WTC11 (cell line): ENCODE data around the gene SLC29A3.

Experiments
- CREB1 ChIP-seq: sonication (generic); formaldehyde crosslinking; IDR thresholded peaks from 2 replicates; pipeline ENCODE4 v1.8.0; 2023; ENCODE audit warnings: mild to moderate bottlenecking, missing genetic modification reagents
- CTCF ChIP-seq: fragments of 200-600 bp; IDR thresholded peaks from 2 replicates; pipeline ENCODE4 v1.8.0; 2022; ENCODE audit warnings: antibody characterized with exemption
- NFE2L1 ChIP-seq: sonication (generic); formaldehyde crosslinking; IDR thresholded peaks from 2 replicates; pipeline ENCODE4 v1.8.1; 2023; ENCODE audit warnings: missing genetic modification reagents
- PRDM15 ChIP-seq: sonication (generic); formaldehyde crosslinking; IDR thresholded peaks from 2 replicates; pipeline ENCODE4 v1.8.0; 2022; ENCODE audit warnings: missing genetic modification reagents
- RORB ChIP-seq: fragments of 250-450 bp; sonication (Bioruptor Pico); IDR thresholded peaks from 2 replicates; pipeline ENCODE4 v1.9.0; 2021; ENCODE audit warnings: mild to moderate bottlenecking
- ZNF396 ChIP-seq: fragments of 250-450 bp; sonication (Bioruptor Pico); IDR thresholded peaks from 2 replicates; pipeline ENCODE4 v1.8.0; 2021; ENCODE audit warnings: mild to moderate bottlenecking, moderate library complexity, borderline replicate concordance

GRCh38 chr10:71379118-71379766, 60.2 kb downstream of the SLC29A3 start:
- TF ChIP-seq PRDM15 (CRISPR knock-in tag) (no peak), CTCF (no peak), ZNF396 (CRISPR knock-in tag) (no peak), NFE2L1 (CRISPR knock-in tag) (no peak), CREB1 (no peak), RORB (CRISPR knock-in tag) (no peak)
